Nephron progenitor cell (in vitro differentiated cells): ENCODE measurements around the gene REG4.

Experiments used
- DNase-seq: peaks from one replicate; pipeline ENCODE4 v3.0.0; 2021
- H3K27ac Mint-ChIP-seq: 2 replicates; pipeline ENCODE4 v1.8.0; 2021; ENCODE audit warnings: mild to moderate bottlenecking, moderate library complexity, mixed read lengths
- H3K27me3 Mint-ChIP-seq: 2 replicates; pipeline ENCODE4 v1.8.0; 2021; ENCODE audit warnings: mild to moderate bottlenecking, low read depth, mixed read lengths; ENCODE audit not compliant: poor library complexity
- H3K36me3 Mint-ChIP-seq: 2 replicates; pipeline ENCODE4 v1.8.0; 2021; ENCODE audit warnings: low read depth, mixed read lengths
- H3K4me1 Mint-ChIP-seq: 2 replicates; pipeline ENCODE4 v1.8.0; 2021; ENCODE audit warnings: mixed read lengths
- H3K4me3 Mint-ChIP-seq: 2 replicates; pipeline ENCODE4 v1.8.0; 2021; ENCODE audit warnings: mild to moderate bottlenecking, moderate library complexity, mixed read lengths
- H3K9me3 Mint-ChIP-seq: 2 replicates; pipeline ENCODE4 v1.8.0; 2021; ENCODE audit warnings: mild to moderate bottlenecking, moderate library complexity, mixed read lengths
- CTCF ChIP-seq: fragments of 200-600 bp; sonication (generic); IDR thresholded peaks from 2 replicates; pipeline ENCODE4 v1.5.0; 2021; ENCODE audit warnings: antibody characterized with exemption

Gene REG4

GRCh38 chr1:119815361-119815760, 4.1 kb upstream of the REG4 start:
- peaks cover 9% of the 10 kb centered on the region for H3K27me3 Mint-ChIP-seq
- H3K27ac Mint-ChIP-seq, result no peak overlapping the region
- H3K36me3 Mint-ChIP-seq, result no peaks in the 10 kb centered on the region
- no peak overlapping the region for H3K4me3 Mint-ChIP-seq
- H3K9me3 Mint-ChIP-seq, result no peaks in the 10 kb centered on the region
- TF ChIP-seq CTCF, result no peak
- no peak for DNase-seq
- no peaks in the 10 kb centered on the region for H3K4me1 Mint-ChIP-seq

GRCh38 chr1:119814288-119814687, 3.0 kb upstream of the REG4 start:
- no peak overlapping the region for H3K27ac Mint-ChIP-seq
- no peak for DNase-seq
- no peaks in the 10 kb centered on the region for H3K4me1 Mint-ChIP-seq
- no peaks in the 10 kb centered on the region for H3K36me3 Mint-ChIP-seq
- H3K27me3 Mint-ChIP-seq, result peaks cover 9% of the 10 kb centered on the region
- TF ChIP-seq CTCF, result no peak
- H3K9me3 Mint-ChIP-seq, result no peaks in the 10 kb centered on the region
- H3K4me3 Mint-ChIP-seq, result no peak overlapping the region

GRCh38 chr1:119811985-119812557, 811 bp upstream of the REG4 start:
- Mint-ChIP-seq H3K4me1 (no peaks in the 10 kb centered on the region), H3K36me3 (no peaks in the 10 kb centered on the region), H3K27me3 (peaks cover 24% of the 10 kb centered on the region), H3K27ac (no peak overlapping the region), H3K9me3 (no peaks in the 10 kb centered on the region), H3K4me3 (no peak overlapping the region)
- no peak for TF ChIP-seq CTCF
- DNase-seq, result no peak

GRCh38 chr1:119808972-119809550, 2.2 kb downstream of the REG4 start:
- no peak overlapping the region for H3K27ac Mint-ChIP-seq
- H3K9me3 Mint-ChIP-seq, result no peaks in the 10 kb centered on the region
- H3K36me3 Mint-ChIP-seq, result no peaks in the 10 kb centered on the region
- H3K4me1 Mint-ChIP-seq, result no peaks in the 10 kb centered on the region
- peak; percentile 93 for TF ChIP-seq CTCF
- DNase-seq, result peak; percentile 79
- peaks cover 21% of the 10 kb centered on the region for H3K27me3 Mint-ChIP-seq
- H3K4me3 Mint-ChIP-seq, result no peak overlapping the region

- H3K27me3 Mint-ChIP-seq, result peaks cover 21% of the 10 kb centered on the region
- no peak overlapping the region for H3K4me3 Mint-ChIP-seq
- H3K36me3 Mint-ChIP-seq, result no peaks in the 10 kb centered on the region
- no peak for DNase-seq
- H3K9me3 Mint-ChIP-seq, result no peaks in the 10 kb centered on the region
- no peak for TF ChIP-seq CTCF
- no peaks in the 10 kb centered on the region for H3K4me1 Mint-ChIP-seq
- H3K27ac Mint-ChIP-seq, result no peak overlapping the region
These were observed 2.8 kb downstream of the REG4 start for GRCh38 chr1:119808491-119808890.

GRCh38 chr1:119806489-119806888, 4.8 kb downstream of the REG4 start:
- Mint-ChIP-seq H3K27ac (no peak overlapping the region), H3K4me1 (no peaks in the 10 kb centered on the region), H3K27me3 (peaks cover 19% of the 10 kb centered on the region), H3K9me3 (no peaks in the 10 kb centered on the region), H3K36me3 (no peaks in the 10 kb centered on the region), H3K4me3 (no peak overlapping the region)
- DNase-seq, result no peak
- TF ChIP-seq CTCF, result no peak
